H1 (cell line): Measurements from ENCODE around the gene TMPRSS3. TPM values are rescaled to one million over a fixed set of nuclear protein-coding genes. Genes with fewer than 3 reads are reported as not detected.

Experiments
- CTCF ChIA-PET: fragments of 300-600 bp; sonication (Branson Sonifier 250); formaldehyde crosslinking; loops from one replicate; lab custom pipeline; 2021; ENCODE audit not compliant: partially characterized antibody; lab: Charles Lee
- POLR2A ChIA-PET: fragments of 300-600 bp; sonication (Branson Sonifier 250); formaldehyde crosslinking; loops from one replicate; lab custom pipeline; 2021; ENCODE audit warnings: inconsistent platforms; ENCODE audit not compliant: partially characterized antibody; lab: Charles Lee
- DNase-seq, 2 experiments: peaks; one replicate each; pipeline versions ENCODE4 v3.0.0 to v3.0.0-alpha.2; 2010 to 2022; ENCODE audit warnings: low spot score in 2 of 2, low read depth in 1 of 2, mixed read lengths in 1 of 2
- FAIRE-seq: peaks from 2 replicates; lab custom pipeline; 2011; peaks lifted over from hg19 to GRCh38; lab: Jason Lieb, UNC
- H2AFZ ChIP-seq: 2 replicates; pipeline ENCODE4 v1.8.1; 2012; ENCODE audit warnings: low read length, inconsistent platforms
- H2AK5ac ChIP-seq: 2 replicates; pipeline ENCODE4 v1.6.1; 2013; ENCODE audit warnings: low read depth, low read length
- H2BK120ac ChIP-seq: replicated peaks from 2 replicates; pipeline ENCODE3; 2013; ENCODE audit warnings: low read depth, low read length, inconsistent platforms
- H2BK12ac ChIP-seq: 2 replicates; pipeline ENCODE4 v1.6.1; 2013; ENCODE audit warnings: low read depth, low read length
- H2BK15ac ChIP-seq: 2 replicates; pipeline ENCODE4 v1.6.1; 2013; ENCODE audit warnings: low read length
- H2BK20ac ChIP-seq: 2 replicates; pipeline ENCODE4 v1.6.1; 2013; ENCODE audit warnings: low read length
- H2BK5ac ChIP-seq: 2 replicates; pipeline ENCODE4 v1.6.1; 2013; ENCODE audit warnings: low read depth, low read length
- H3K14ac ChIP-seq: 2 replicates; pipeline ENCODE4 v1.6.1; 2013; ENCODE audit warnings: inconsistent platforms; ENCODE audit not compliant: insufficient read length
- H3K18ac ChIP-seq: 2 replicates; pipeline ENCODE4 v1.6.1; 2013; ENCODE audit warnings: low read length; ENCODE audit errors: extremely low read depth
- H3K23ac ChIP-seq: 2 replicates; pipeline ENCODE4 v1.6.1; 2013; ENCODE audit warnings: inconsistent platforms; ENCODE audit not compliant: insufficient read length
- H3K23me2 ChIP-seq: 2 replicates; pipeline ENCODE4 v1.6.1; 2013; ENCODE audit warnings: low read depth, low read length
- H3K27ac ChIP-seq: 2 replicates; pipeline ENCODE4 v1.6.1; 2011; ENCODE audit warnings: low read depth, low read length, inconsistent platforms
- H3K27me3 ChIP-seq, 4 experiments: replicated peaks in 1 of 4; 1 replicate in 1 of 4; 2 replicates in 3 of 4; pipeline versions ENCODE4 v1.6.1 to v1.8.1; 2011 to 2013; ENCODE audit warnings: low read length in 3 of 4, mild to moderate bottlenecking in 3 of 4, inconsistent platforms in 2 of 4, mixed read lengths in 2 of 4, moderate library complexity in 1 of 4; ENCODE audit not compliant: control insufficient read depth in 3 of 4, insufficient read depth in 3 of 4; ENCODE audit errors: extremely low read depth in 1 of 4
- H3K36me3 ChIP-seq, 4 experiments: 2 replicates each; pipeline versions ENCODE4 v1.6.1 to v1.8.1; 2011 to 2013; ENCODE audit warnings: mild to moderate bottlenecking in 4 of 4, low read length in 3 of 4, moderate library complexity in 2 of 4, control low read depth in 1 of 4, inconsistent platforms in 1 of 4; ENCODE audit not compliant: insufficient read depth in 4 of 4, control insufficient read depth in 2 of 4
- H3K4ac ChIP-seq: replicated peaks from 2 replicates; pipeline ENCODE3; 2013; ENCODE audit warnings: low read length, low read depth, mixed read lengths, inconsistent platforms; ENCODE audit not compliant: insufficient read length
- H3K4me1 ChIP-seq, 4 experiments: replicated peaks in 1 of 4; 1 replicate in 1 of 4; 2 replicates in 3 of 4; pipeline versions ENCODE4 v1.6.1 to v1.8.1; 2011 to 2013; ENCODE audit warnings: low read length in 3 of 4, inconsistent platforms in 2 of 4, mixed read lengths in 1 of 4; ENCODE audit not compliant: insufficient read depth in 4 of 4, control insufficient read depth in 3 of 4
- H3K4me2 ChIP-seq, 2 experiments: 2 replicates each; pipeline versions ENCODE4 v1.6.1 to v1.8.1; 2011 to 2013; ENCODE audit warnings: low read depth in 2 of 2, low read length in 2 of 2, control low read depth in 1 of 2, inconsistent platforms in 1 of 2, mild to moderate bottlenecking in 1 of 2; ENCODE audit not compliant: insufficient read depth in 1 of 2
- H3K4me3 ChIP-seq, 4 experiments: fragments of 200-600, 300-600 bp in 1 of 4; sonication (generic), shearing (Covaris generic), sonication (Bioruptor Twin) in 1 of 4; 2 replicates each; pipeline versions ENCODE4 v1.5.1 to v1.8.1; 2011 to 2016; ENCODE audit warnings: low read length in 4 of 4, low read depth in 3 of 4, control low read depth in 2 of 4, inconsistent platforms in 2 of 4, mild to moderate bottlenecking in 2 of 4, mixed read lengths in 1 of 4, moderate library complexity in 1 of 4; ENCODE audit not compliant: insufficient read depth in 2 of 4; ENCODE audit errors: extremely low read depth in 1 of 4
- H3K56ac ChIP-seq: replicated peaks from 2 replicates; pipeline ENCODE3; 2013; ENCODE audit warnings: low read depth, mild to moderate bottlenecking, mixed read lengths, low read length, inconsistent platforms; ENCODE audit not compliant: insufficient read length
- H3K79me1 ChIP-seq: 2 replicates; pipeline ENCODE4 v1.6.1; 2013; ENCODE audit warnings: low read depth, low read length, control low read depth
- H3K79me2 ChIP-seq, 2 experiments: 2 replicates each; pipeline versions ENCODE4 v1.6.1 to v1.8.1; 2012 to 2013; ENCODE audit warnings: low read length in 2 of 2, mild to moderate bottlenecking in 2 of 2, inconsistent platforms in 1 of 2; ENCODE audit not compliant: insufficient read depth in 2 of 2, control insufficient read depth in 1 of 2
- H3K9ac ChIP-seq, 4 experiments: replicated peaks in 1 of 4; 1 replicate in 1 of 4; 2 replicates in 3 of 4; pipeline versions ENCODE4 v1.6.1 to v1.8.1; 2011 to 2013; ENCODE audit warnings: low read depth in 3 of 4, low read length in 3 of 4, control low read depth in 2 of 4, mild to moderate bottlenecking in 2 of 4, moderate library complexity in 2 of 4, inconsistent platforms in 1 of 4; ENCODE audit errors: extremely low read depth in 1 of 4
- H3K9me3 ChIP-seq, 2 experiments: 2 replicates each; pipeline versions ENCODE4 v1.6.1 to v1.8.1; 2012 to 2013; ENCODE audit warnings: mild to moderate bottlenecking in 2 of 2, moderate library complexity in 2 of 2, control low read depth in 1 of 2, inconsistent platforms in 1 of 2, low read depth in 1 of 2, low read length in 1 of 2, mixed read lengths in 1 of 2; ENCODE audit not compliant: insufficient read depth in 2 of 2
- H4K20me1 ChIP-seq, 2 experiments: replicated peaks in 1 of 2; 2 replicates each; pipeline versions ENCODE3 to v1.8.1; 2011 to 2013; ENCODE audit warnings: inconsistent platforms in 2 of 2, low read length in 2 of 2, mild to moderate bottlenecking in 1 of 2; ENCODE audit not compliant: insufficient read depth in 2 of 2, control insufficient read depth in 1 of 2
- H4K5ac ChIP-seq: 2 replicates; pipeline ENCODE4 v1.6.1; 2013; ENCODE audit warnings: low read length, low read depth, mixed read lengths, inconsistent platforms; ENCODE audit not compliant: insufficient read length
- H4K8ac ChIP-seq: 2 replicates; pipeline ENCODE4 v1.8.0; 2013; ENCODE audit warnings: mild to moderate bottlenecking, moderate library complexity, low read length, inconsistent platforms; ENCODE audit not compliant: insufficient read depth; ENCODE audit errors: extremely low read depth
- H4K91ac ChIP-seq: replicated peaks from 2 replicates; pipeline ENCODE3; 2013; ENCODE audit warnings: low read length, mixed read lengths, inconsistent platforms; ENCODE audit not compliant: insufficient read length
- EP300 ChIP-seq, 2 experiments: IDR thresholded peaks; 1 replicate in 1 of 2; 2 replicates in 1 of 2; pipeline ENCODE4 v1.6.1; 2011 to 2012; ENCODE audit warnings: low read depth in 2 of 2, low read length in 2 of 2, mild to moderate bottlenecking in 2 of 2, borderline replicate concordance in 1 of 2, inconsistent platforms in 1 of 2, moderate library complexity in 1 of 2
- GTF2F1 ChIP-seq: IDR thresholded peaks from 2 replicates; pipeline ENCODE4 v1.6.1; 2012; ENCODE audit warnings: low read depth, low read length, improper control_type of control experiment, borderline replicate concordance
- JUN ChIP-seq: IDR thresholded peaks from 2 replicates; pipeline ENCODE4 v1.6.1; 2011; ENCODE audit warnings: low read depth, mild to moderate bottlenecking, improper control_type of control experiment, low read length
- RNF2 ChIP-seq: fragments of 200-900, 300-1000 bp; sonication (generic); IDR thresholded peaks from 2 replicates; pipeline ENCODE4 v1.7.1; 2016; ENCODE audit warnings: borderline replicate concordance, low read depth, mild to moderate bottlenecking, antibody characterized with exemption, low read length; ENCODE audit not compliant: poor library complexity, severe bottlenecking; ENCODE audit errors: missing control alignments
- SIN3A ChIP-seq, 2 experiments: IDR thresholded peaks in 1 of 2; conservative IDR thresholded peaks in 1 of 2; 2 replicates each; pipeline ENCODE4 v1.6.1; 2011 to 2012; ENCODE audit warnings: low read length in 2 of 2, improper control_type of control experiment in 1 of 2, low read depth in 1 of 2, mild to moderate bottlenecking in 1 of 2
- TBP ChIP-seq: IDR thresholded peaks from 2 replicates; pipeline ENCODE4 v1.6.1; 2011; ENCODE audit warnings: low read depth, low read length, improper control_type of control experiment
- WGBS, 2 experiments: shearing (Covaris generic) in 1 of 2; methylation state at CpG; one replicate each; pipeline versions ENCODE4 v1.1.6 to v1.1.7; 2013 to 2015; ENCODE audit warnings: low lambda C conversion rate in 2 of 2, mixed read lengths in 2 of 2, inconsistent platforms in 1 of 2, low coverage in 1 of 2, missing lambda C conversion rate in 1 of 2; ENCODE audit not compliant: insufficient replicate concordance in 2 of 2, insufficient coverage in 1 of 2, insufficient read length in 1 of 2; ENCODE audit errors: extremely low coverage in 1 of 2, missing lambda C conversion rate in 1 of 2; 5-methylcytosine and 5-hydroxymethylcytosine counted together
- polyA plus RNA-seq, 7 experiments: library from polyadenylated mRNA; depleted of rRNA in 3 of 7; stranded (reverse) in 5 of 7; unstranded in 2 of 7; fragments of >200 nt in 5 of 7; fragments of 200-250 nt in 2 of 7; gene quantifications; 1 replicate in 5 of 7; 2 replicates in 1 of 7; 4 replicates in 1 of 7; pipeline versions ENCODE4 v1.2.1 to v1.2.3, GENCODE V29; 2011 to 2013; ENCODE audit warnings: missing spikeins in 2 of 7, mixed read lengths in 2 of 7
- total RNA-seq: library from RNA; stranded (reverse); fragmentation: NEBNext Ultra II Directional; extraction: Animal tissue kit (Norgen Biotek cat#: 25700); gene quantifications from 2 replicates; pipeline ENCODE4 v1.2.1, GENCODE V29; 2021

Gene TMPRSS3
- total and polyA plus RNA-seq, 2 of the 8 experiments (the other 6 are each of a cell fraction or from before 2014, with no cell fraction given), result 0.38 TPM; not detected in 1

- Histone ChIP-seq H3K9ac (no peak overlapping the region), H4K5ac (no peak overlapping the region), H4K8ac (no peak overlapping the region), H3K9me3 (peaks cover 4% of the 10 kb centered on the region in 2 experiments; a peak in 2 of 4 replicates), H3K4me3 (no peak overlapping the region), H2AK5ac (no peak overlapping the region), H3K4me2 (no peak overlapping the region), H3K27ac (no peak overlapping the region), H3K79me1 (no peaks in the 10 kb centered on the region), H3K56ac (no peak overlapping the region), H3K27me3 (no peaks in the 10 kb centered on the region), H3K79me2 (no peaks in the 10 kb centered on the region), H2BK15ac (no peak overlapping the region), H2BK20ac (no peak overlapping the region), H2AFZ (no peak overlapping the region), H3K23ac (no peak overlapping the region), H2BK12ac (no peak overlapping the region), H3K4me1 (no peaks in the 10 kb centered on the region), H4K91ac (no peak overlapping the region), H3K36me3 (no peaks in the 10 kb centered on the region), H3K14ac (no peak overlapping the region), H3K18ac (no peak overlapping the region), H4K20me1 (peaks cover 0 to 2% of the 10 kb centered on the region in 2 experiments), H2BK5ac (no peak overlapping the region), H3K4ac (no peak overlapping the region), H3K23me2 (no peaks in the 10 kb centered on the region), H2BK120ac (no peak overlapping the region)
- TF ChIP-seq RNF2, result no peak
- no peak for TF ChIP-seq EP300 (IDR thresholded peaks at IDR 0.05; ENCODE audit: borderline replicate concordance in 1 of 2, low read depth in 2 of 2, low read length in 2 of 2)
- no peak for TF ChIP-seq TBP
- TF ChIP-seq JUN, result no peak
- TF ChIP-seq GTF2F1, result no peak
- no peak for TF ChIP-seq SIN3A (conservative IDR thresholded peaks at IDR 0.05 in 1 of 2, IDR thresholded peaks at IDR 0.05 in 1 of 2; ENCODE audit: low read depth in 1 of 2, low read length in 2 of 2)
- no peak for FAIRE-seq
- 88% methylated on average over 10 of the region's 10 CpGs; no CpG with 5 or more reads in 1 of the 2 experiments for WGBS, 2 experiments
- CTCF ChIA-PET, result interaction anchor here (0.7 to 1.9 kb wide), 2 partner anchors 11 to 22 kb away, joined by 3 to 6 read pairs; no protein-coding TSS in a partner anchor
- POLR2A ChIA-PET, result no interaction called here
- DNase-seq, result no peak
Measured at GRCh38 chr21:42433946-42434551, 38.2 kb upstream of the TMPRSS3 start.
